Loucy (cell line): ENCODE measurements around the gene CAPN14.

ENCODE experiments used
- H2AFZ ChIP-seq: fragments of 200-600 bp; sonication (generic); 2 replicates; pipeline ENCODE4 v1.6.0; 2016; ENCODE audit warnings: antibody characterized with exemption, mild to moderate bottlenecking, low read length, moderate library complexity
- H3F3A ChIP-seq: fragments of 200-600 bp; 2 replicates; pipeline ENCODE4 v1.6.0; 2016; ENCODE audit warnings: antibody characterized with exemption, low read depth, mild to moderate bottlenecking
- H3K27me3 ChIP-seq: fragments of 200-600 bp; sonication (generic); 2 replicates; pipeline ENCODE4 v1.6.1; 2014; ENCODE audit warnings: low read length, mild to moderate bottlenecking; ENCODE audit not compliant: insufficient read depth, poor library complexity, severe bottlenecking
- H3K36me3 ChIP-seq: fragments of 200-600 bp; sonication (generic); 2 replicates; pipeline ENCODE4 v1.6.1; 2016; ENCODE audit warnings: low read length; ENCODE audit not compliant: insufficient read depth
- H3K4me1 ChIP-seq: fragments of 200-600 bp; sonication (generic); 2 replicates; pipeline ENCODE4 v1.5.1; 2014; ENCODE audit warnings: low read length, mild to moderate bottlenecking; ENCODE audit not compliant: insufficient read depth, poor library complexity, severe bottlenecking
- H3K4me2 ChIP-seq: fragments of 200-600 bp; sonication (generic); 2 replicates; pipeline ENCODE4 v1.6.0; 2014; ENCODE audit warnings: antibody characterized with exemption, low read length, low read depth, mild to moderate bottlenecking; ENCODE audit not compliant: poor library complexity, severe bottlenecking
- H3K4me3 ChIP-seq: fragments of 200-600 bp; sonication (generic); 2 replicates; pipeline ENCODE4 v1.5.1; 2014; ENCODE audit warnings: low read length, mild to moderate bottlenecking, mixed read lengths; ENCODE audit not compliant: poor library complexity, severe bottlenecking
- H3K79me2 ChIP-seq: fragments of 200-600 bp; sonication (generic); 2 replicates; pipeline ENCODE4 v1.6.1; 2014; ENCODE audit warnings: low read length; ENCODE audit not compliant: insufficient read depth
- H3K9ac ChIP-seq: fragments of 200-600 bp; sonication (generic); 2 replicates; pipeline ENCODE4 v1.6.0; 2014; ENCODE audit warnings: mild to moderate bottlenecking, low read depth, low read length, moderate library complexity; ENCODE audit not compliant: poor library complexity, severe bottlenecking
- H3K9me2 ChIP-seq: fragments of 200-600 bp; sonication (generic); replicated peaks from 2 replicates; pipeline ENCODE4 v1.6.1; 2016; ENCODE audit warnings: low read depth, low read length, mixed read lengths
- H3K9me3 ChIP-seq: fragments of 200-600 bp; sonication (generic); 2 replicates; pipeline ENCODE4 v1.6.1; 2014; ENCODE audit warnings: mild to moderate bottlenecking, antibody characterized with exemption, low read length, low read depth; ENCODE audit not compliant: insufficient read depth
- H4K20me1 ChIP-seq: fragments of 200-600 bp; sonication (generic); 2 replicates; pipeline ENCODE4 v1.6.0; 2014; ENCODE audit warnings: antibody characterized with exemption, low read length, mild to moderate bottlenecking; ENCODE audit not compliant: insufficient read depth, poor library complexity, severe bottlenecking
- EZH2phosphoT487 ChIP-seq: fragments of 200-600 bp; IDR thresholded peaks from 2 replicates; pipeline ENCODE4 v1.6.1; 2018; ENCODE audit warnings: antibody characterized with exemption, mild to moderate bottlenecking, moderate library complexity, borderline replicate concordance
- TF ChIP-seq, protein P1 (sequence below): fragments of 200-600 bp; sonication (generic); conservative IDR thresholded peaks from 2 replicates; pipeline ENCODE4 v1.5.1; 2014; ENCODE audit warnings: mild to moderate bottlenecking, antibody characterized with exemption, low read length

Gene CAPN14

GRCh38 chr2:31147645-31148044, 69.7 kb downstream of the CAPN14 start:
- H3K4me2 ChIP-seq = no peak overlapping the region
- H3K9ac ChIP-seq = no peak overlapping the region
- H3F3A ChIP-seq = no peaks in the 10 kb centered on the region
- no peaks in the 10 kb centered on the region for H3K79me2 ChIP-seq
- TF ChIP-seq EZH2phosphoT487 = no peak
- TF ChIP-seq, protein P1, sequence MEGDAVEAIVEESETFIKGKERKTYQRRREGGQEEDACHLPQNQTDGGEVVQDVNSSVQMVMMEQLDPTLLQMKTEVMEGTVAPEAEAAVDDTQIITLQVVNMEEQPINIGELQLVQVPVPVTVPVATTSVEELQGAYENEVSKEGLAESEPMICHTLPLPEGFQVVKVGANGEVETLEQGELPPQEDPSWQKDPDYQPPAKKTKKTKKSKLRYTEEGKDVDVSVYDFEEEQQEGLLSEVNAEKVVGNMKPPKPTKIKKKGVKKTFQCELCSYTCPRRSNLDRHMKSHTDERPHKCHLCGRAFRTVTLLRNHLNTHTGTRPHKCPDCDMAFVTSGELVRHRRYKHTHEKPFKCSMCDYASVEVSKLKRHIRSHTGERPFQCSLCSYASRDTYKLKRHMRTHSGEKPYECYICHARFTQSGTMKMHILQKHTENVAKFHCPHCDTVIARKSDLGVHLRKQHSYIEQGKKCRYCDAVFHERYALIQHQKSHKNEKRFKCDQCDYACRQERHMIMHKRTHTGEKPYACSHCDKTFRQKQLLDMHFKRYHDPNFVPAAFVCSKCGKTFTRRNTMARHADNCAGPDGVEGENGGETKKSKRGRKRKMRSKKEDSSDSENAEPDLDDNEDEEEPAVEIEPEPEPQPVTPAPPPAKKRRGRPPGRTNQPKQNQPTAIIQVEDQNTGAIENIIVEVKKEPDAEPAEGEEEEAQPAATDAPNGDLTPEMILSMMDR = no peak
- no peaks in the 10 kb centered on the region for H3K36me3 ChIP-seq
- no peaks in the 10 kb centered on the region for H4K20me1 ChIP-seq
- no peaks in the 10 kb centered on the region for H3K27me3 ChIP-seq
- H3K9me2 ChIP-seq = no peaks in the 10 kb centered on the region
- H3K9me3 ChIP-seq = no peaks in the 10 kb centered on the region
- H2AFZ ChIP-seq = no peak overlapping the region
- no peaks in the 10 kb centered on the region for H3K4me1 ChIP-seq
- no peak overlapping the region for H3K4me3 ChIP-seq

DNA sequence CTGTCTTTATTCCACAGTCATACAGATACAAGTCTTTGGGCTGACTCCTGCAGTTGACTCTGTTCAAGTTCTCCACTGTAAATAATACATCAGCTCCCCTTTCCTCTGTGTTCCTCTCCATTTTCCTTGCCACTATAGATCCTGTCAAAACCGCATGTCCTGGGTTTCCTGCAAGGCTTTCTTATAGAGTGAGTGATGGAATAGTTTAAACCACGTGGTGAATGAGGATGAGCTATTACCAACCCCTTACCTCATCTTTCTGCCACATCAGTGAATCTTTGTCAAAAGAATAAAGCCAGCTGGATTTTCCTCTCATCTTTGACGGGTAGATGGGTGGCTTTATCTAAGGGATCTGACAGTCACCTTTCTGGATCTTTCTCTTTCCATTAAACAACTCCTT, 75.2 kb downstream of the CAPN14 start:
- Histone ChIP-seq H2AFZ (no peak overlapping the region), H3K4me2 (no peak overlapping the region), H3K27me3 (peaks cover 17% of the 10 kb centered on the region), H3F3A (no peaks in the 10 kb centered on the region), H3K4me3 (no peak overlapping the region), H3K9me2 (no peaks in the 10 kb centered on the region), H3K4me1 (no peaks in the 10 kb centered on the region), H4K20me1 (no peaks in the 10 kb centered on the region), H3K9ac (no peak overlapping the region), H3K36me3 (no peaks in the 10 kb centered on the region), H3K9me3 (no peaks in the 10 kb centered on the region), H3K79me2 (no peaks in the 10 kb centered on the region)
- TF ChIP-seq, protein P1 = no peak
- no peak for TF ChIP-seq EZH2phosphoT487

GRCh38 chr2:31141443-31142085, 75.8 kb downstream of the CAPN14 start:
- Histone ChIP-seq H3K79me2 (no peaks in the 10 kb centered on the region), H3K9me2 (no peaks in the 10 kb centered on the region), H4K20me1 (no peaks in the 10 kb centered on the region), H3K36me3 (no peaks in the 10 kb centered on the region), H3K4me3 (no peak overlapping the region), H3F3A (no peaks in the 10 kb centered on the region), H3K4me2 (no peak overlapping the region), H3K9ac (no peak overlapping the region), H3K4me1 (no peaks in the 10 kb centered on the region), H2AFZ (no peak overlapping the region), H3K27me3 (peaks cover 23% of the 10 kb centered on the region), H3K9me3 (no peaks in the 10 kb centered on the region)
- TF ChIP-seq EZH2phosphoT487 = no peak
- TF ChIP-seq, protein P1 = no peak
